ENCODE results near the gene ELL3. TPM values are rescaled to one million over a fixed set of nuclear protein-coding genes. Genes with fewer than 3 reads are reported as not detected.

Gene ELL3
- total RNA-seq, 1 experiment from 2014 or later = 3.0 TPM

DNA sequence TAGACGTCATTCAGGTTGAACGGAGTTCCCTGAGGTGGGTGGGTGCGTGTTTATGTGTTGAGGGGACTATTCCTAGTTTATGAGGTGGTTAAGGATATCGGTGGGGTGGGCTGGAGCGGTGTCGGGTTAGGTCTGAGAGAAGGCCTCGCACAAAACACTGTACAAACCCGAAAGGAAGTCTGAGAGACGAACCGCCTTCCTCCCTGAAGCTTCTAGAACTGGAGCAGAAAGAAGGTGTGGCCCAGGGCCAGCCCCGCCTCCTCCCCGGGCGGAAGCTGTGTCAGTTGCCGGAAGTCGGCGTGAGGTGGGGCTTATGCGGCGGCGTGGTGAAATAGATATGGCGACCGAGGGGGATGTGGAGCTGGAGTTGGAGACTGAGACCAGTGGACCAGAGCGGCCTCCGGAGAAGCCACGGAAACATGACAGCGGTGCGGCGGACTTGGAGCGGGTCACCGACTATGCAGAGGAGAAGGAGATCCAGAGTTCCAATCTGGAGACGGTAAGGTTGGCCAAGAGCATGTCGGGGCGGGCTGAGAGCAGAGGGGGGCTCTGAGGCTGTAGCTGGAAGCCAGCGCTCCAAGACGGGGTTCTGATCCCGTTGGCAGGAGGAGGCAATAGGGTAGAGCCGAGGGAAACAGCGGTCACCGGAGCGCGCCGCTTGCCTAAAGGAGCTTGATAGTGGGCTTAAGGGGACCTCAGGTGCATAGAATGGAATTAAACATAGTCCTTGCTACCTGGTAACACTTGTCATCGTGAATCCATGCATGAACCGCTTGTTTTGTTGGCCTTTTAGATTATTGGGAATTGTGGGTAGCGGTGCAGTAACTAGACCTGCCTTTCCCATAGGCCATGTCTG, 23.7 kb upstream of the ELL3 start, which contains the start of gene HYPK:
Gene HYPK, plus strand, starts transcription at position 314 of the 856 bp plus-strand sequence. Its CDS starts 24 bp downstream, at position 338.
- Histone ChIP-seq H3K4me3 (ENCODE audit: low read depth, low read length, poor library complexity, severe bottlenecking) (peak within 1 kb of the TSS; percentile 82), H3K27ac (ENCODE audit: low read depth, low read length, poor library complexity, severe bottlenecking) (peak within 1 kb of the TSS; percentile 67), H3K36me3 (ENCODE audit: insufficient read depth, low read length, poor library complexity, severe bottlenecking) (peaks cover 53% of the 10 kb centered on the region), H3K4me1 (ENCODE audit: insufficient read depth, low read length, poor library complexity, severe bottlenecking) (no peaks in the 10 kb centered on the region), H3K9me3 (ENCODE audit: low read depth, low read length, poor library complexity, severe bottlenecking) (no peaks in the 10 kb centered on the region), H3K27me3 (replicated peaks; ENCODE audit: insufficient read depth, low read depth, low read length, poor library complexity) (no peaks in the 10 kb centered on the region)
- ChIA-PET POLR2A (ENCODE audit: low non-redundant PET) (interaction anchor here (0.8 kb wide), 1 partner anchor 11 kb away, joined by 3 read pairs; no protein-coding TSS in a partner anchor), CTCF (interaction anchor here (0.6 to 1.0 kb wide), 2 partner anchors 22 to 24 kb away, joined by 3 to 8 read pairs; partner anchors contain the start of gene MFAP1)
- BruUV-seq (replicated peaks) = TSS peak; percentile 52
- intact Hi-C loops (cut with micrococcal nuclease; ENCODE audit: unreplicated experiment) = no loop called here
- peak; percentile 92 for DNase-seq (ENCODE audit: low spot score)
- TF ChIP-seq EZH2 (IDR thresholded peaks at IDR 0.05; ENCODE audit: borderline replicate concordance, low read depth, low read length, poor library complexity, severe bottlenecking) = no peak
- TF ChIP-seq, protein P1, sequence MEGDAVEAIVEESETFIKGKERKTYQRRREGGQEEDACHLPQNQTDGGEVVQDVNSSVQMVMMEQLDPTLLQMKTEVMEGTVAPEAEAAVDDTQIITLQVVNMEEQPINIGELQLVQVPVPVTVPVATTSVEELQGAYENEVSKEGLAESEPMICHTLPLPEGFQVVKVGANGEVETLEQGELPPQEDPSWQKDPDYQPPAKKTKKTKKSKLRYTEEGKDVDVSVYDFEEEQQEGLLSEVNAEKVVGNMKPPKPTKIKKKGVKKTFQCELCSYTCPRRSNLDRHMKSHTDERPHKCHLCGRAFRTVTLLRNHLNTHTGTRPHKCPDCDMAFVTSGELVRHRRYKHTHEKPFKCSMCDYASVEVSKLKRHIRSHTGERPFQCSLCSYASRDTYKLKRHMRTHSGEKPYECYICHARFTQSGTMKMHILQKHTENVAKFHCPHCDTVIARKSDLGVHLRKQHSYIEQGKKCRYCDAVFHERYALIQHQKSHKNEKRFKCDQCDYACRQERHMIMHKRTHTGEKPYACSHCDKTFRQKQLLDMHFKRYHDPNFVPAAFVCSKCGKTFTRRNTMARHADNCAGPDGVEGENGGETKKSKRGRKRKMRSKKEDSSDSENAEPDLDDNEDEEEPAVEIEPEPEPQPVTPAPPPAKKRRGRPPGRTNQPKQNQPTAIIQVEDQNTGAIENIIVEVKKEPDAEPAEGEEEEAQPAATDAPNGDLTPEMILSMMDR (conservative IDR thresholded peaks at IDR 0.05; ENCODE audit: low read depth, low read length) = no peak

DNA sequence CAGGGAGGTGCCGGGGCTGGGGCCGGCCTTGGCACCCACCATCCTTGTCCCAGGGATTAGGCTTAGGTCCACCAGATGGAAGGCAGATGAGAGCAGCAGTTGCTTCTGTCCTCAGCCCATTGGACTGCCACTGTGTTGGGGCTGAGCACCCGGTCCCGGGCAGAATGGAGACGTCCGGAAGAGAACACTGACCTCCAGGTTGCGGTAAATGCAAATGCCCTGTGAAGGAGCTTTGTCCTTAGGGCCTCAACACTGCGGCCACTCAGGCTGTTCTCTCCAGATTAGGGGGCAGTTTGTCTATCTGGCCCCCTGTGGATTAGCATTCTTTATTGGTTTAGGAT, 23.1 kb upstream of the ELL3 start, which contains the start of gene SERINC4:
Gene SERINC4, minus strand, starts transcription at position 276 of the 341 bp plus-strand sequence. Its CDS starts 234 bp downstream, at position 42.
- CTCF ChIA-PET = interaction anchor here (1.0 kb wide), 1 partner anchor 25 kb away, joined by 3 read pairs; the partner anchor contains the start of gene MFAP1
- no TSS peak for BruUV-seq (replicated peaks)
- H3K27ac ChIP-seq (ENCODE audit: low read depth, low read length, poor library complexity, severe bottlenecking) = peak within 1 kb of the TSS; percentile 67
- POLR2A ChIA-PET (ENCODE audit: low non-redundant PET) = interaction anchor here (0.8 kb wide), 1 partner anchor 11 kb away, joined by 3 read pairs; no protein-coding TSS in a partner anchor
- no peaks in the 10 kb centered on the region for H3K9me3 ChIP-seq (ENCODE audit: low read depth, low read length, poor library complexity, severe bottlenecking)
- peak within 1 kb of the TSS; percentile 82 for H3K4me3 ChIP-seq (ENCODE audit: low read depth, low read length, poor library complexity, severe bottlenecking)
- H3K27me3 ChIP-seq (replicated peaks; ENCODE audit: insufficient read depth, low read depth, low read length, poor library complexity) = no peaks in the 10 kb centered on the region
- no peak for DNase-seq (ENCODE audit: low spot score)
- peaks cover 53% of the 10 kb centered on the region for H3K36me3 ChIP-seq (ENCODE audit: insufficient read depth, low read length, poor library complexity, severe bottlenecking)
- intact Hi-C loops (cut with micrococcal nuclease; ENCODE audit: unreplicated experiment) = no loop called here
- TF ChIP-seq, protein P1 (conservative IDR thresholded peaks at IDR 0.05; ENCODE audit: low read depth, low read length) = no peak
- no peak for TF ChIP-seq EZH2 (IDR thresholded peaks at IDR 0.05; ENCODE audit: borderline replicate concordance, low read depth, low read length, poor library complexity, severe bottlenecking)
- H3K4me1 ChIP-seq (ENCODE audit: insufficient read depth, low read length, poor library complexity, severe bottlenecking) = no peaks in the 10 kb centered on the region

DNA sequence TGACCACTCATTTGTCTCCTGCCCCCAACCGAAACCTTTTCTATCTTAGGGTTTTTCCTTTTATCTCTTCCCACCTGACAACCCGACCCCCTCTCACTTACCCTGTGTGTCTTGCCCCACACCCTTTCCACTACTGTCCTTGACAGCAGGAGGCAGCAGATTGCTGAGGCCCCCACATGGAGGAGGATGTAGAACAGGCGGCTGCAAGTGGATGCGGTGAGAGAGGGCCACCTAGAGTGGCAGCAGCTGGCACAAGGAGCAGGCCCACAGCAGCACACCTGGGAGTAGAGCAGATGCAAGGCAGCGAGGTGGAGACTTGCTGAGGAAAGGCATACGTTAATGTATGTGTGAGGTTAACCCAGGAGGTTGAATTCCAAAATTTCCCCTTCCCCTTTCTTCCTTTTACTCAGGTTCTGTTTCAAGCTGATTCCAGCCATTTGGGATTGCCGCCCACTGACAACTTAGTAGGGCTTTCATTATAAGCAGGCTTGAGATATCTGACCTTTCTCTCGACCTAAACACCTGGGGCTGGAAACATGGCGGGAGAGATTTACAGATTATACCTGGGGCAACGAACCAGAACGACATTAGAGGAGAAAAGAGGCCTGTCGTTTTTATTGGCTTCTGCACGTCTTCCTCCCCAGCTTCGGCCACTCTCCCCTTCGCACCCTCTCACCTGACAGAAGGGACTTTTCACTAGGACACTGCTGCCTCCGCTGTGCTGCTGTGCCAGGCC, 22.6 kb upstream of the ELL3 start:
- Histone ChIP-seq H3K4me3 (ENCODE audit: low read depth, low read length, poor library complexity, severe bottlenecking) (no peak overlapping the region), H3K27me3 (replicated peaks; ENCODE audit: insufficient read depth, low read depth, low read length, poor library complexity) (no peaks in the 10 kb centered on the region), H3K27ac (ENCODE audit: low read depth, low read length, poor library complexity, severe bottlenecking) (peak overlapping the region; percentile 67), H3K36me3 (ENCODE audit: insufficient read depth, low read length, poor library complexity, severe bottlenecking) (peaks cover 53% of the 10 kb centered on the region), H3K4me1 (ENCODE audit: insufficient read depth, low read length, poor library complexity, severe bottlenecking) (no peaks in the 10 kb centered on the region), H3K9me3 (ENCODE audit: low read depth, low read length, poor library complexity, severe bottlenecking) (no peaks in the 10 kb centered on the region)
- ChIA-PET POLR2A (ENCODE audit: low non-redundant PET) (no interaction called here), CTCF (no interaction called here)
- intact Hi-C loops (cut with micrococcal nuclease; ENCODE audit: unreplicated experiment) = no loop called here
- no TSS peak for BruUV-seq (replicated peaks)
- TF ChIP-seq, protein P1 (conservative IDR thresholded peaks at IDR 0.05; ENCODE audit: low read depth, low read length) = no peak
- DNase-seq (ENCODE audit: low spot score) = no peak

Measured in A673 (cell line).